GM21360 (cell line): Measurements from ENCODE around the gene SACS.
"Not testable (repeated sequence)": the region's sequence is repeated elsewhere in the genome, so short reads cannot be mapped to it uniquely, and the experiment has no call there.

Experiments
- ATAC-seq: cut with Tn5 transposase; IDR thresholded peaks from one replicate; pipeline ENCODE4 v1.9.1; 2021; ENCODE audit warnings: mild to moderate bottlenecking, moderate library complexity; ENCODE audit not compliant: unreplicated experiment

The SACS gene

DNA sequence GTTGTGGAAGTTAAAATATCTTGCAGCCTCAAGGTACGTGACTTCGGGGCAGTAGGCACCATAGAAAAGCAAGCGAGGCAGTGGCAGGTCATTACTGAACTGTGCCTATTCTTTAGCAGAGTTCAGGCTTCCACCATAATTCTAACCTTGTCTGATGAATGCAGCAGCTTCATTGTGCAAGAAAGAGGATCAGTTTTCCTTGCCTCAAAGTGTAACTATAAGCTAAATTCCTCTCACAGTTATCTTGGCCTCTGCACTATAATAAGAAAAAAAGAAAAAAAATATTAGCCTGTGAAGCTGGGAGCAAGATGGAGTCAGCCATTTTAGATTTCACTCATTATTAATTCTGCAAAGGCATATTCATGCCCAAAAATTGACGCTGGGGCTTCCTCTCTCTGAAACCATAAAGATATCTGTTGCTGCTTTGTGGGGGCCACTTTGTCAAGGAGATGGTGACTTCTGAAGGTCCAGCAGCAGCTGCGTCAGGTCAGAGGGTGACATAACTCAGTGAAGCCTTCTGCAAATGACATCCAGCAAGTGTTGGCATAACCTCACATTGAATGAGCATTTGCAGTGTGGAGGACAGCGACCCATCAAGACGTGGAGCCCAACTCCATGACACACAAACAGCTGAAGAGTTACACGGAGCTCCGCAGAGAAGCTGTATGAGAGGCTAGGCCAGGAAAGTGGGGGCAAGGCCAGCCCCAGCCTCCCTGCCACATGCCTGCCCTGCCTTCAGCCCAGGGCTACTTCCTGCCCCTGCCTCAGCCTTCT lies 23.1 kb upstream of the SACS start:
- ATAC-seq = no peak

DNA sequence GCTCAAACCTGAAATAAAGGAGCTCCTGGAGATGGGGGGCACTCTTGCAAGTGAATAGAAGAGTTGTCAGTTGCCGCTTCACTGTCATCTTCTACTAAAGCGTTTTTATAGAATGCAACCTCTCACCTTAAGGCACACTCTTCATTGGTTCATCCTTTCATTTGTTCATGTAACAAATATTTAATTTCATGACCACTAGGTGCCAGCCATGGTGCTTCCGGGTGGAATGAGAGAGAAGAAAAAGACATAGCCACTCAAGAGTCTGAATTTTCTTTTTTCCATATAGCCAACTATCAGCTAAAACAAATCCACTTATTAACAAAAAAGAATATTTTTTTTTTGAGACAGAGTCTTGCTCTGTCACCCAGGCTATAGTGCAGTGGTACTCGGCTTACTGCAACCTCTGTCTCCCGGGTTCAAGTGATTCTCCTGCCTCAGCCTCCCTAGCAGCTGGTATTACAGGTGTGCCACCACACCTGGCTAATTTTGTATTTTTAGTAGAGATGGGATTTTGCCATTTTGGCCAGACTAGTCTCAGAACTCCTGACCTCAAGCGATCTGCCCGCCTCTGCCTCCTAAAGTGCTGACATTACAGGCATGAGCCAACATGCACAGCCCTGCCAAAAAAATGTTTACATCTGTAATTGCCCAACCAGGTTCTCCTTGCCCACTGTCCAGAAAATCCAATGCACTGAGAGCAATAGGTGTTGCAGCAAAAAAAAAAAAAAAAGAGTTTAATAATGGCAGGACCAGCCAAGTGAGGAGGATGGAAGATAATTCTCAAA lies 22.1 kb upstream of the SACS start:
- ATAC-seq = no peak

DNA sequence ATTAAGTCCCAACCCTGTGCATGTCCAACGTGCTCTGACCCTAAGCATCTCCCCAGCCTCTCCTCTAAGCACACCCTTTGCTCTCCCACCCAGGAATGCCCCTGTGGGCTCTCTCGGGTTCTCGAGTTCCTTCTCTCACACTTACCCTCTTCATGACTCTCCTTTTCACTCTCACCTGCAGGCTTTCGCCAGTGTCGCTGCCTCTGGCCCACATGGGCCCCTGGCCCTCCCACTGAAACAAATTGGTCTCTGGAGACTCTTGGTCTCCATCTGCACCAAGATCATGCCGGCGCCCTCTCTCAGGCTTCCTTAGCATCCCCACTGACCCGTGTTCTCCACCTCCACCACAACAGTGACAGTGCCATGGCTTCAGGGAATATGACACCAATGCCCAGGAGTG lies 19.6 kb upstream of the SACS start:
- ATAC-seq = no peak

DNA sequence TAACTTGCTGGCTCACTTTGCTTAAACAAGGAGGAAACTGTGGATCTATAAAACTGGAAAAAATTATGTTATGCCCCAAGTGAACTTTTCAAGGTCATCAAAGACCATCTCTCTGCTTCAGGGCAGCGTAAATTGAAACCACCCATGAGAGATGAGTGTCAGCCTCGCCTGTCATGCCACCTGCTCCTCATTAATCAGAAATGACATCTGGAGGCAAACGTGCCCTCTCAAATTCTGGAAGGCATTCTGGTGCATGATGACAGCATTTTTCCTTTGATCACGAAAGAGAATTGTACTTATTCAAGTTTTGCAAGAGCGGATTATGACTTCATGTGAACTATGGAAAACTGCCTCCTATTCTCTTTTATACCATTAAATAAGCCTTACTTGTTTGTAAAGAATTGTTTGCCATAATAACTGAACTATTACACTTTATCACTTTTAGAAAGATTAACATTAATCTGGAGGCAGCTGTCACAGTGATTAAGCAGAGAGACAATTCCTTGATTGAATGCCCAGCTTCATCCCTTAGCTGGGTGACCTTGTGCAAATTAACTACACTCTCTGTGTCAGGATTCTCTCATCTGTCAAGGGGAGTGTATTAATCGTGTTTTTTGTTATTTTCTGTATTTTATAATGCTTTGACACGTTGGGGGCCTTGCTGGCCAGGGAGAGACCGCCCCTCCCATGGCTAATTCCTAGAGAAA lies 17.0 kb upstream of the SACS start:
- no peak for ATAC-seq

DNA sequence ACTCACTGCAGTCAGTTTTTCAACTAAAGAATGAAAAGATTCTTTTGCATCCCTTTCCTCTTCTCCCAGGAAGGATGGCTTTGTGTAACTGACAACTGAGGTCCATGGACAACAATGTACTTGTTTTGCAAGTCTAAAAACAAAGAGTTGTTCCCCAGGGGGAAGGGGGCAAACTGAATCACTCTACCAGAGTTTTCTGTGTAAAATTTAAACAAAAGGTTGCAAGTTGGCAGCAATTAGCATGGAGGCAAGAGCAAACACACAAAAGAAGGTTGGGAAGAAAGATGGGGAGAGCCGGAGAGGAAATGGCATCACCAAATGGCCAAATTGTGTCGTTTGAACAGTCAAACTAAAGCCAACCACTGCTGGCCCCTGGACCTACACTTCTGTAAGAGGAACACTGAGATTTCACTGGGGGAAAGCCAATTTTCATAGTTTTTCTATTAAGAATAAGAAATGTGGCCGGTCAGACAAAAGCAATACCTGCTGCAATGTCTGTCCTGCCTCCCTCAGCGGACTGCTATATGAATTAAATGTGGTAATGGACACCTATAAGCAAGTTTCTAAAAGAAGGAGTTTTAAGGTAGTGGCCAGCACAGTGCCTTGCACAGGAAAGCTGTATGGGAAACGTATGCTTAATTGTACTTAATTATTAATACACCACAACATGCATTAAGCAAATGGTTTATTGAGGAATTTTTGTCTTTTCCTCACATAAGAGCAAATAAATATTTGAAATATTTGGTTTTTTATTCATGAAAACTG lies 16.1 kb upstream of the SACS start:
- no peak for ATAC-seq

DNA sequence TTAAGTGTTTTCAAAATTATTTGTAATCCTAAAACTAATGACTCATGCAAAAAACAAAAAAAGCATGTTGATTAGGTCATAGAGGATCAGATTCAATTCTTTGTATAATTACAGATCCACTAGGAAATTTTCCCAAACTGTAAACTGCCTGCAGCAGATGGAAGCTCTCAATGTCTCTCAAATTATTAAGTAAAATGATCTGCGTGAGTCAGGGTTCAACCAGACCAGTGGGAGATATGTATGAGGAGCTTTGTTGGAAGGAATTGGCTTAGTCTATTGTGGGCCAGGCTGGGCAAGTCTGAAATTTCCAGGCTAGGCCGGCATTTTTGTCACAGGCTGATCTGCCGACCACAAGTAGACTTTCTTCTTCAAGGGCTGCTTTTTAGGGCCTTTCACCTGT lies 14.4 kb upstream of the SACS start:
- ATAC-seq = no peak

DNA sequence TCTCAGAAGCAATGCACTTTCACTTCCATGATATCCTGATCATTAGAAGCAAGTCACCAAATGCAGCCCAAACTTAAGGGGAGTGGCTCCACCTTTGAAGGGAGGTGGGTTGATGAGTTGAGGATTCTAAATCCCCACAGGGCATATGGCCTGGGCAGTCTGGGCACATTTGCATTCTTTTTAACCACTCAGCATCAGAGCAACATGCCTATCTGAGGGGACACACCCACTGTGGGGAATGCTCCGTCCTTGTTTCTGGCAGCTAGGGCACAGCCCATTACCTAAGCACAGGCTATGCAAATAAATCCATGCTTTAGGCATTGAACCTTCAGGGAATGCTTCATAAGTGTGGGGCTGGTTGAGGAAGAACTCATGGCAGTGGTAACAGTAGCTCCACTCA lies 12.3 kb upstream of the SACS start:
- no peak for ATAC-seq

DNA sequence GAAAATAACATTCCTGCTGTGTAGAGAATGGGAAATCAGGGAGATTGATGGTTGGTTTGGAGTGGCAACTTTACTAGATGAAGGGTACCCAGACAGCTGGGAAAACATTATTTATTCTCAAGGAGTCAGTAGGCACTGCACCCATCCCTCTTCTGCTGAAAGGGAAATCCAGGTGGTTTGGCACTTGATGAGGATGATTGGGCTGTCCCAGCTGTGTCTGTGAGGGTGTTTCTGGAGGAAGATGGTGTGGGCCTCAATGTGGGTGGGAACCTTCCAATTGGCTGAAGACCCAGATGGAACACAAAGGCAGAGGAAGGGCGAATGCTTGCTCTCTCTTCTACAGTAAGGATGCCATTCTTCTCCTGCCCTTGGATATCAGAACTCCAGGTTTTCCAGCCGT lies 10.4 kb upstream of the SACS start:
- ATAC-seq = no peak

DNA sequence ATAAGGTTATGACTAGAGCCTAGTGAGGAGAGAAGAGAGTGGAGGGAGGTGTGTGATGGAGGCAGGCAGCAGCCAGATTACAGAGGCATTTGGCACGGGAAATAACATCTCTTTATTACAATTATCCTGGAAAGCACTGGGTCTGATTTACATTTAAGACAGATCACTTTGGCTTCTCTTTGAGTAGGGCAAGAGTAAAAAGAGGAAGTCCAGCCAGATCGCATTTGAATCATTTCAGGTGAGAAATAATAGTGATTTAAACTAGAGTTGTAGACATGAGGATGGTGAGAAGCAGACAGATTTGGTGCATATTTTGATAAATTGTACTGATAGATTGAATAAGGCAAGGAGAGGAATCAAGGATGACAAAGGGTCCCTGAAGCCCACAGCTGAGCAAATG lies 9.6 kb upstream of the SACS start:
- ATAC-seq = no peak

DNA sequence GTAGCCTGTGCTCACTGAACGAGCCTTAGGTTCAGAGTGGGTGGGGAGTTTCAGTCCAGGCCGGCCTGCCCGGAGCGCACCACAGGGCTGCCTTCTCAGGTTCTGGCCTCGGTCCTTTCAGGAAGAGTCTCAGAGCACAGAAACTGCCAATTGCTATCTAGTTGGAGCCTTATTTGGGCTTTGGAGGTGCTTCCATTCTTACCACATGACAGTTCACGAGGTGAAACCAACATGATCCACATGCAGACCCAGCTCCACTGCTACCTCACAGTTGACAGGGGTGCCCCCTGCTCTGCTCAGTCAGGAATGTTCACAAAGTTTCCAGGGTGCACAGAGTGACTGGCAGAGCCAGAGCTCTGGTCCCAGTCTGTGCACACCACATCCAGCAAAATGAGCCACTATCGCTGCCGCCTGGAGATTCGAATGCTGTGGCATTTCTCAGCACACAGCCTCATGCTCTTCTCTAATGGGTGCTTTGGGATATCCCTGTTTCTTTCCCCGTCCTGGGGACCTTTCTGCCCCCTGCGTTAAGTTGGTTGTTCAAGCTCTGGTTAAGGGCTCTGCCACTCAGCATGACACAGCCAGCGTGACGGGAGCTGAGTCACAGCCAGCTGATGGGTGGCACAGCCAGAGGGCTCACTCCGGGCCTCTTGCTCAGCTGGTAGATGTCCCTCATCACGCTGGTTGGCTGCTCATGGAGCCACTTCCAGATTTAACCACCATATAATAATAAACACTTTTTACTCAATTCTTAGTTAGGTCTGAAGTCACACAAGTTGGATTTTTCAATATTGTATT lies 7.5 kb upstream of the SACS start:
- no peak for ATAC-seq

DNA sequence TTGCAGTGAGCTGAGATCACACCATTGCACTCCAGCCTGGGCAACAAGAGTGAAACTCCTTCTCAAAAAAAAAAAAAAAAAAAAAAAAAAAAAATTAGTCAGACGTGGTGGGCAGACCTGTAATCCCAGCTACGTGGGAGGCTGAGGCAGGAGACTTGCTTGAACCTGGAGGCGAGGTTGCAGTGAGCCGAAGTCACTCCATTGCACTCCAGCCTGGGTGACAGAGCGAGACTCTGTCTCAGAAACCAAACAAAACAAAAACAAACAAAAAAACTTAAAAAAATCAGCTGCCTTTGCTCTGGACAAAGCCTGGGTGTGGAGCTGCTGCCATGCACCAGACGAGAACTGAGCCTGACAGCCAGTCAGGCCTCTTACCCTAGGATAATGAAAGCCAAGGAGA lies 6.8 kb upstream of the SACS start:
- ATAC-seq = not testable (repeated sequence)

DNA sequence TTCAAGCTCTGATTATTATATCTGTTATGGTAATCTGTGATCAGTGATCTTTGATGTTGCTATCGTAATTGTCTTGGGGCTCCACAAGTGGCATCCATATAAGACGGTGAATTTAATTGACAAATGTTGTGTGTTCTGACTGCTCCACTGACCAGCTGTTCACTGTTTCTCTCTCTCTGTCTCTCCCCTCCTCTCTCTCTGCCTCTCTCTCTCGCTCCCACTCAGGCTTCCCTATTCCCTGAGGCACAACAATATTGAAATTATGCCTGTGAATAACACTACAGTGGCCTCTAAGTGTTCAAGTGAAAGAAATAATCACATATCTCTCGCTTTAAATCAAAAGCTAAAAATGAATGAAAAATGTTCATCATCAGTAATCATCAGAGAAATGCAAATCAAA lies 4.4 kb upstream of the SACS start:
- no peak for ATAC-seq

DNA sequence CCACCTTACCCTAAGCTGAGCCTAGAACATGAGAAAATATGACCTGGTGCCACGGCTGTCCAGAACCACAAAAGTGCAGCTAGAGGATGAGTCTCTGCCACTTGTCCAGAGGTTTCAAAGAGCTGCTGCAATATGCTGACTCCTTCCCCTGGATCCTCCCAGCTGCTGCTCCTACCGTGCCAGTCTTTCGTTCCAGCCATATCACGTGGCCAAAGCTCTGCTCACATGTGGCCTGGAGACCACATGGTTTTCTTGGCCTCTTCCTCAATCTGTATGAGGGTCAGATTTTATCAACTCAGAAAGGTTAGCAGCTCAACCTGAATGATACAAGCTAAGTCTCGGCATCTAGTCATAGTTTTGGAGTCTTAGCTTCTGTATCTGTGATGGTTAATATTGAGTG lies 3.2 kb upstream of the SACS start:
- ATAC-seq = no peak

DNA sequence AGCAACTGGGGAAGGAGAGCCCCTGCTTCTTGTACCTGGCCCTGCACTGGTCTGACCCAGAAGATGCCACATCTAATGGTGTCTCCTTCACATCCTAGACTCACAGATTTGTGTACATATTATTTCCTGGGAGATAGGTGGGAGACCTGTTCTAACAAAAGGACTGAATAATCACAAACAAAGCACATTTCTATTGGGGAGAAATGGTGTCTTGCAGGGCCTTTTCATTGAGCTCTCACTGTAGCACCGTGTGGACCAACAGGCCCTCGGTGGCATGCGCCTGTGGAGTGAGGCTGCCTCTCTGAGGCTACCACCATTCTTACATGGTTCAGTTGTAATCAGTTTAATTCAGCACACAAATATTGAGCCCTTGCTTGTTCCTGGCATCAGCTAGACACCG lies 989 bp upstream of the SACS start:
- no peak for ATAC-seq

DNA sequence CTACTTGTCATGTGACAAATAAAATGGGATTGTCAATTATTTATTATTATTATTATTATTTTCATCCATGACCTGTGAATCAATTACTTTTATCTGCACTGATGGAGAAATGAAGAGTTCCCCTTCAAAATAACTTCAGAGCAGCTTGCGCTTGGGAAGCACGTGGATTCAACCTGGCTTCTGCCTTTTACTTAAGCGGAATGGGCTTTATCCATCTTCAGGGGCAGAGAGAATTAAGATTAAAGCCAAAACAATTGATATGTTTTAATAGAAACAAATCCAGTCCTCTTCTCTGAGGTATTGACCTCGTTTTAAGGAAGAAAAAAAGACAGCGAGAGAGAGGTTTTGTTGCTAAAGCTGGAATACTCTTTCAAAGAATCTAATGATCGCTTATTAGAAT lies 876 bp downstream of the SACS start:
- no peak for ATAC-seq

DNA sequence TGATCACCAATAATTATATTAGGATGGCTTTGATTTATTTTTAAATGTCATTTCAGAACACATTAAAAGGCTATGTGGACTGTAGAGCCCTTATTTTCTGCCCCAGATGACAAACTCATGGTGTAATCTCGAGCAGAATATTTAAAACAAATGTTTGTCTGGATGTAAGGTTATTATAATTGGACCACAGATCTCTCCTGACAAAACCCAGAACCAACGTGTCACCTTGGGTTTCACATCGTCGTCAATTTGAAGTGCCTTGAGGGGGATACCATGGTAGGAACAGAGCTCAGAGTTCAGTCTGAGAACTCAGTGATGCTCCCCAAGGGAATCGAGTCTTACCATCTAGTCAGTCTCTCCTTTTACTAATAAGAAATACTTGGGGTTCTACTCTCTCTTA lies 2.8 kb downstream of the SACS start:
- ATAC-seq = no peak

DNA sequence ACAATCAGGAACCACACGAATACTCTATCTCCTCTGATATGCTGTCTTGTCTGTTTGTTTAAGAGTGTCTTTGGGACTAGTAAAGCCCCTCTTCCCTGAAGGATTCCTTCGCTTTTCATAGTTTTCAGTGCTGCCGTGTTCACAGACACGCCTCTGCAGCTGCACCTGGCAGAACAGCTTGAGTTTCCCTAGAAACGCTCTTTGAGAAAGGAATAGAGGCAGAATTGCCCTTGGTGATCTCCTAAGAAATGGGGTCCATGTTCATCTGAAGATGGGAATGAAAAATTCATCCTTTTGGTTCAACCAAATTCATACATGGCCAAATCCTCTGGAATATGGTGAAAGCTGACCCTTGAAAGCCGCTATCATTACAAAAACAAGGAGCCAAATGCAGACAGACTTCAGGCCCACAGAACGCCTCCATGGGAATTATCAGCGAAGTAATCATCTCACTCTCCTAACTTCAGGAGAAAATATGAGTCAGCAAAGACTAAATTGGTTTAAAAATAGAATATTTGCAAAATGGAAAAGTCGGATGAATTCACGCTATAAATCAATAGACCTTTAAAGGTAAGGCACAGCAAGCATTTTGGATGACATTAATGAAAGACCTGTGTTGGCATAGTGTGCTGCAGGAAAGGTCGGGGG lies 5.5 kb downstream of the SACS start:
- no peak for ATAC-seq

DNA sequence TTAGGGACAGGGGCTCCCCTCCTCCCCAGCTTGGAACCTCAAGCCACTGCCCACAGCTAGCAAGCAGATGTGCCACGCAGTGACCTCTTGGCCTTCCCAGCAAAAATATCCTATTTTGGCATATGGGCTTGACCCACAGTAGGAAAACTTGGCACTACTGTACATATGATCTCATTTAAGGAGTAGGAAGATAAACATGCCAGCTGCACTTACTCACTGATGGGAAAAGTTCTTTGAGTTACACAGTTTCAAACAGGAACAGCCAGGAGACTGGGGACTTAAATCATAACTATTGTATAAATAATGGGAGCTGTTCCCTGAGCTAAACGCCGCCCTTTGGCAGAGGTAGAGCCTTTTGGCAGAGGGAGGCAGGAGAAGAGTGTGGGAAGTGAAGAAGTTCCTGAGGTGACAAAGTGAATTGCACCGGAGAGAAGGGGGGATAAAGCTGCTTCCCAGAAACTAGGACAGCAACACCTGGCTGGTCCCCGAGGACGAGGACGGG lies 6.1 kb downstream of the SACS start:
- ATAC-seq = no peak

DNA sequence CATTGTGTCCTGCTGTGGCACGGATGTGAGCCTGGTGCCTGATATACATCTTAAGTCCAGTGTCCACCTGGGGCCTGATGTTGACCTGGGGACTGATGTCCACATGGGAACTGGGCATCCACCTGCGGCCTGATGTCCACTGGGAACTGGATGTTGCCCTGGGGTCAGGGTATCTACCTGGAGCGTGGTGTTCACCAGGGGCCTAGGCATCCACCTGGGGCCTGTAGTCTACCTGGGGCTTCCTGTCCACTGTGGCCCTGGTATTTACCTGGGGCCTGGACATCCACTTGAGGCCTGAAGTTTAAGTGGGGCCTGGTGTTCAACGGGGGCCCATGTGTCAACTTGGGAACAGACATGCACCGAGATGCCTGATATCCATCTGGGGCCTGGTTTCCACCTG lies 11.9 kb downstream of the SACS start:
- no peak for ATAC-seq
